Measurements from ENCODE around the gene FRAT2. TPM values are rescaled to one million over a fixed set of nuclear protein-coding genes. Genes with fewer than 3 reads are reported as not detected.

The FRAT2 gene
- total and polyA plus RNA-seq, 2 of the 13 experiments (the other 11 are each of a cell fraction or from before 2014, with no cell fraction given) = 7.2 to 14.1 TPM

DNA sequence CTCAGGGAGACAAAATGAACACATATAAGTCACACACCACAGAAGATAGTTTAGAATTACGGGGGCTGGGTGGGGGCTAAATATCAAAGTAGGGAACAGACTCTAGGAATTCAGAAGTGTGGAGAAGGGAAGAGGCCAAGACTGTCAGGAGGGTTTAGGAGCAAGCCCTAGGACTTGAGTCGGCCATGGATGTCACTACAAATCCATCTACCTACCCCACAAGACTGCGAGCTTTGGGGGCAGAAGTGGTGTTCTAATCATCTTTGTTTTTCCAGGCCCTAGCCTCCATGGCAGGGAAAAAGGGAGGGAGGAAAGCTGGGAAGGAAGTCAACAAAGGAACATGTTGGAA lies 36.3 kb downstream of the FRAT2 start:
- intact Hi-C loops (cut with micrococcal nuclease; ENCODE audit: unreplicated experiment) = no loop called here
- Histone ChIP-seq H2AFZ (ENCODE audit: low read length) (peak overlapping the region; percentile 42), H3K27ac (ENCODE audit: extremely low read length, insufficient read depth, low read length) (no peak overlapping the region), H3K4me2 (ENCODE audit: low read depth, low read length) (peak overlapping the region; percentile 70), H3K4me1 (ENCODE audit: insufficient read depth, low read length) (peaks cover 52% of the 10 kb centered on the region), H4K20me1 (ENCODE audit: insufficient read depth, low read length) (no peaks in the 10 kb centered on the region), H3K9me3 (ENCODE audit: low read length) (no peaks in the 10 kb centered on the region), H3K9ac (ENCODE audit: insufficient read depth, low read depth, low read length) (peak overlapping the region; percentile 28; the same call in 1 of the 2 replicates), H3K4me3 (replicated peaks in 1 of 3; ENCODE audit: insufficient read depth in 1 of 3, low read depth in 2 of 3, low read length in 3 of 3) (peak overlapping the region in 1 of 3 experiments; percentile 11; a peak in 1 of 6 replicates), H3K79me2 (ENCODE audit: insufficient read depth, low read length) (no peaks in the 10 kb centered on the region), H3K36me3 (replicated peaks in 1 of 2; ENCODE audit: control insufficient read depth in 1 of 2, insufficient read depth in 2 of 2, low read length in 2 of 2) (no peaks in the 10 kb centered on the region), H3K27me3 (ENCODE audit: control insufficient read depth in 1 of 2, insufficient read depth in 2 of 2, low read length in 2 of 2) (no peaks in the 10 kb centered on the region)
- POLR2A ChIA-PET = no interaction called here
- in situ Hi-C loops (cut with HindIII; ENCODE audit: extremely low pct_ligation_motif_present, low pct_unique_long_range_greater_than_20kb) = no loop called here
- no TSS peak for BruUV-seq (replicated peaks)
- ATAC-seq (peak; percentile 27), FAIRE-seq (no peak), DNase-seq (ENCODE audit: low spot score) (no peak)
- TF ChIP-seq, protein P1, sequence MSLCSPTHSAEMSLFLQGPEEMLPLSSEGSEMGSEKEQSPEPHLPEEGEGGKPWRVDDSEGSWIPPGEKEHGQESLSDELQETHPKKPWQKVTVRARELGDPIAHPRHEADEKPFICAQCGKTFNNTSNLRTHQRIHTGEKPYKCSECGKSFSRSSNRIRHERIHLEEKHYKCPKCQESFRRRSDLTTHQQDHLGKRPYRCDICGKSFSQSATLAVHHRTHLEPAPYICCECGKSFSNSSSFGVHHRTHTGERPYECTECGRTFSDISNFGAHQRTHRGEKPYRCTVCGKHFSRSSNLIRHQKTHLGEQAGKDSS (CRISPR knock-in tag; IDR thresholded peaks at IDR 0.05; ENCODE audit: borderline replicate concordance, low read depth) = no peak
- TF ChIP-seq, protein P2, sequence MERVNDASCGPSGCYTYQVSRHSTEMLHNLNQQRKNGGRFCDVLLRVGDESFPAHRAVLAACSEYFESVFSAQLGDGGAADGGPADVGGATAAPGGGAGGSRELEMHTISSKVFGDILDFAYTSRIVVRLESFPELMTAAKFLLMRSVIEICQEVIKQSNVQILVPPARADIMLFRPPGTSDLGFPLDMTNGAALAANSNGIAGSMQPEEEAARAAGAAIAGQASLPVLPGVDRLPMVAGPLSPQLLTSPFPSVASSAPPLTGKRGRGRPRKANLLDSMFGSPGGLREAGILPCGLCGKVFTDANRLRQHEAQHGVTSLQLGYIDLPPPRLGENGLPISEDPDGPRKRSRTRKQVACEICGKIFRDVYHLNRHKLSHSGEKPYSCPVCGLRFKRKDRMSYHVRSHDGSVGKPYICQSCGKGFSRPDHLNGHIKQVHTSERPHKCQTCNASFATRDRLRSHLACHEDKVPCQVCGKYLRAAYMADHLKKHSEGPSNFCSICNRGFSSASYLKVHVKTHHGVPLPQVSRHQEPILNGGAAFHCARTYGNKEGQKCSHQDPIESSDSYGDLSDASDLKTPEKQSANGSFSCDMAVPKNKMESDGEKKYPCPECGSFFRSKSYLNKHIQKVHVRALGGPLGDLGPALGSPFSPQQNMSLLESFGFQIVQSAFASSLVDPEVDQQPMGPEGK (CRISPR knock-in tag; IDR thresholded peaks at IDR 0.05) = peak; percentile 31; the same call in 1 of the 2 replicates
- TF ChIP-seq SAP130 (CRISPR knock-in tag; IDR thresholded peaks at IDR 0.05; ENCODE audit: low read depth) (no peak), PPARG (CRISPR knock-in tag; conservative IDR thresholded peaks at IDR 0.05) (0 out of 2 replicates have a peak, but pooled peaks have one; percentile 1), ZNF788 (CRISPR knock-in tag; IDR thresholded peaks at IDR 0.05; ENCODE audit: borderline replicate concordance) (no peak), MLLT10 (CRISPR knock-in tag; IDR thresholded peaks at IDR 0.05) (no peak), NR2F6 (IDR thresholded peaks at IDR 0.05) (0 out of 2 replicates have a peak, but pooled peaks have one; percentile 1), NR2F6 (CRISPR knock-in tag; IDR thresholded peaks at IDR 0.05) (no peak), ZNF773 (CRISPR knock-in tag; IDR thresholded peaks at IDR 0.05; ENCODE audit: borderline replicate concordance) (no peak)
- TF ChIP-seq, protein P3, sequence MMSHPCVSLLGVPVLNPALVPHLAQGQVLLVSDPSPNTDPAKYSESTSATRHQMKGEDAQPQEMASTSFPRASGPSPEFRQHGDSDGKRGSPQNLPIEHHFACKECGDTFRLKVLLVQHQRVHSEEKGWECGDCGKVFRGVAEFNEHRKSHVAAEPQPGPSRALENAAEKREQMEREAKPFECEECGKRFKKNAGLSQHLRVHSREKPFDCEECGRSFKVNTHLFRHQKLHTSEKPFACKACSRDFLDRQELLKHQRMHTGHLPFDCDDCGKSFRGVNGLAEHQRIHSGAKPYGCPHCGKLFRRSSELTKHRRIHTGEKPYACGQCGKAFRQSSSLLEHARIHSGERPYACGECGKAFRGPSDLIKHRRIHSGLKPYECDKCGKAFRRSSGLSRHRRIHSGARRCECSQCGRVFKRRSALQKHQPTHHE (CRISPR knock-in tag; IDR thresholded peaks at IDR 0.05; ENCODE audit: borderline replicate concordance) = no peak
- TF ChIP-seq, protein P4, sequence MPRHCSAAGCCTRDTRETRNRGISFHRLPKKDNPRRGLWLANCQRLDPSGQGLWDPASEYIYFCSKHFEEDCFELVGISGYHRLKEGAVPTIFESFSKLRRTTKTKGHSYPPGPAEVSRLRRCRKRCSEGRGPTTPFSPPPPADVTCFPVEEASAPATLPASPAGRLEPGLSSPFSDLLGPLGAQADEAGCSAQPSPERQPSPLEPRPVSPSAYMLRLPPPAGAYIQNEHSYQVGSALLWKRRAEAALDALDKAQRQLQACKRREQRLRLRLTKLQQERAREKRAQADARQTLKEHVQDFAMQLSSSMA (CRISPR knock-in tag; IDR thresholded peaks at IDR 0.05) = no peak
- CTCF ChIA-PET (ENCODE audit: low intra/inter-chr PET ratio, low total read pairs) = no interaction called here
- WGBS (ENCODE audit: low lambda C conversion rate) = 15% methylated on average over 3 of the region's 3 CpGs
